HL-60 (cell line): ENCODE data around the gene NENF.

Experiments
- CTCF ChIP-seq: IDR thresholded peaks from one replicate; pipeline ENCODE4 v1.5.1; 2011; ENCODE audit warnings: low read length, control low read depth, inconsistent platforms; ENCODE audit not compliant: insufficient read depth
- GABPA ChIP-seq: IDR thresholded peaks from 2 replicates; pipeline ENCODE4 v1.6.1; 2012; ENCODE audit warnings: low read depth
- POLR2AphosphoS5 ChIP-seq: IDR thresholded peaks from 2 replicates; pipeline ENCODE4 v1.6.1; 2012; ENCODE audit warnings: low read depth
- REST ChIP-seq: IDR thresholded peaks from 2 replicates; pipeline ENCODE4 v1.6.1; 2012; ENCODE audit warnings: low read depth; ENCODE audit not compliant: insufficient replicate concordance
- SPI1 ChIP-seq: IDR thresholded peaks from 2 replicates; pipeline ENCODE4 v1.6.1; 2012; ENCODE audit warnings: low read depth, mild to moderate bottlenecking, borderline replicate concordance

- TF ChIP-seq CTCF: no peak
- no peak for TF ChIP-seq POLR2AphosphoS5
- no peak for TF ChIP-seq SPI1
- no peak for TF ChIP-seq GABPA
- TF ChIP-seq REST: no peak
Measured at GRCh38 chr1:212452323-212453155, 19.8 kb downstream of the NENF start.
